ENCODE measurements around the gene HNF1A. TPM values are rescaled to one million over a fixed set of nuclear protein-coding genes. Genes with fewer than 3 reads are reported as not detected.

The HNF1A gene
- total and polyA plus RNA-seq, 2 donors (not counting 1 experiment from before 2014, with no cell fraction given), result not detected

- peaks cover 2% of the 10 kb centered on the region for H3K36me3 ChIP-seq (ENCODE audit: control insufficient read depth, insufficient read depth, low read length)
- H3K27me3 ChIP-seq (ENCODE audit: control insufficient read depth, insufficient read depth, low read length), result peaks cover 4% of the 10 kb centered on the region
- H3K9ac ChIP-seq (ENCODE audit: insufficient read depth, low read length), result no peak overlapping the region
- H3K4me3 ChIP-seq (replicated peaks in 1 of 4; ENCODE audit: control extremely low read depth in 1 of 4, insufficient read depth in 1 of 4, low read depth in 3 of 4, low read length in 4 of 4), result no peak overlapping the region
- H3K9me3 ChIP-seq (ENCODE audit: control insufficient read depth, insufficient read depth, low read depth, low read length), result no peaks in the 10 kb centered on the region
- DNase-seq (ENCODE audit: low read depth in 2 of 2), result peak; percentile 11 to 54
- no peak overlapping the region for H3K4me2 ChIP-seq (ENCODE audit: extremely low read depth, insufficient read depth, low read length)
- TF ChIP-seq CTCF (conservative IDR thresholded peaks at IDR 0.05 in 1 of 2, IDR thresholded peaks at IDR 0.05 in 1 of 2; ENCODE audit: low read depth in 1 of 2, low read length in 2 of 2), result no peak
- no peak for TF ChIP-seq EZH2 (IDR thresholded peaks at IDR 0.05; ENCODE audit: low read length, missing control alignments)
- no peaks in the 10 kb centered on the region for H3K79me2 ChIP-seq (ENCODE audit: control insufficient read depth, insufficient read depth, low read length)
- no peak overlapping the region for H2AFZ ChIP-seq (ENCODE audit: low read length)
- H4K20me1 ChIP-seq (ENCODE audit: control insufficient read depth, extremely low read depth, insufficient read depth, low read length), result no peaks in the 10 kb centered on the region
- no peaks in the 10 kb centered on the region for H3K4me1 ChIP-seq (ENCODE audit: control insufficient read depth, extremely low read depth, insufficient read depth, low read length)
- H3K27ac ChIP-seq (ENCODE audit: insufficient read depth, low read length), result no peak overlapping the region
Measured at GRCh38 chr12:120999191-121000120, 21.1 kb downstream of the HNF1A start.

DNA sequence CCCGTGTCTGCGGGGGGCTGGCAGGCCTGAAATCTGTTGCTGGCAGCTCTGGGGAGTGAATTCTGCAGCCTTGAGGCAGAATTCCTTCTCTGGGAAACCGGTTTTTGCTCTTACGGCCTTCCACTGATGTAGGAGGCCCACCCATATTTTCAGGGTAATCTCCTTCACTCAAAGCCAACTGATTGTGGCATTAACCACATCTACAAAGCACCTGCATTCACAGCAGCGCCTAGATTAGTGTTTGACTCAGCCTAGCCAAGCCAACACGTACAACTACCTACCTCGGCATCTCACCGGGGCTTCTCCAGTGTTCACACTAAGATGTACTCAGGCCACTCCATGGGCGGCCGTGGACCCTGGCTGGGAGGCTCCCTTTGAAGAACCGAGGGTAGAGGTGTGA lies 22.2 kb downstream of the HNF1A start:
- TF ChIP-seq EZH2 (IDR thresholded peaks at IDR 0.05; ENCODE audit: low read length, missing control alignments) (no peak), CTCF (conservative IDR thresholded peaks at IDR 0.05 in 1 of 2, IDR thresholded peaks at IDR 0.05 in 1 of 2; ENCODE audit: low read depth in 1 of 2, low read length in 2 of 2) (no peak)
- DNase-seq (ENCODE audit: low read depth in 2 of 2), result no peak
- H3K4me2 ChIP-seq (ENCODE audit: extremely low read depth, insufficient read depth, low read length), result no peak overlapping the region
- peaks cover 5% of the 10 kb centered on the region for H3K36me3 ChIP-seq (ENCODE audit: control insufficient read depth, insufficient read depth, low read length)
- H3K4me3 ChIP-seq (replicated peaks in 1 of 4; ENCODE audit: control extremely low read depth in 1 of 4, insufficient read depth in 1 of 4, low read depth in 3 of 4, low read length in 4 of 4), result no peak overlapping the region
- no peak overlapping the region for H3K9ac ChIP-seq (ENCODE audit: insufficient read depth, low read length)
- H3K9me3 ChIP-seq (ENCODE audit: control insufficient read depth, insufficient read depth, low read depth, low read length), result no peaks in the 10 kb centered on the region
- H3K27ac ChIP-seq (ENCODE audit: insufficient read depth, low read length), result no peak overlapping the region
- H3K4me1 ChIP-seq (ENCODE audit: control insufficient read depth, extremely low read depth, insufficient read depth, low read length), result no peaks in the 10 kb centered on the region
- no peaks in the 10 kb centered on the region for H3K79me2 ChIP-seq (ENCODE audit: control insufficient read depth, insufficient read depth, low read length)
- peaks cover 2% of the 10 kb centered on the region for H3K27me3 ChIP-seq (ENCODE audit: control insufficient read depth, insufficient read depth, low read length)
- H4K20me1 ChIP-seq (ENCODE audit: control insufficient read depth, extremely low read depth, insufficient read depth, low read length), result no peaks in the 10 kb centered on the region
- H2AFZ ChIP-seq (ENCODE audit: low read length), result no peak overlapping the region

DNA sequence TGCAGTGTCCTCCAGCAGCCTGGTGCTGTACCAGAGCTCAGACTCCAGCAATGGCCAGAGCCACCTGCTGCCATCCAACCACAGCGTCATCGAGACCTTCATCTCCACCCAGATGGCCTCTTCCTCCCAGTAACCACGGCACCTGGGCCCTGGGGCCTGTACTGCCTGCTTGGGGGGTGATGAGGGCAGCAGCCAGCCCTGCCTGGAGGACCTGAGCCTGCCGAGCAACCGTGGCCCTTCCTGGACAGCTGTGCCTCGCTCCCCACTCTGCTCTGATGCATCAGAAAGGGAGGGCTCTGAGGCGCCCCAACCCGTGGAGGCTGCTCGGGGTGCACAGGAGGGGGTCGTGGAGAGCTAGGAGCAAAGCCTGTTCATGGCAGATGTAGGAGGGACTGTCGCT lies 22.7 kb downstream of the HNF1A start:
- H2AFZ ChIP-seq (ENCODE audit: low read length), result no peak overlapping the region
- no peaks in the 10 kb centered on the region for H3K27me3 ChIP-seq (ENCODE audit: control insufficient read depth, insufficient read depth, low read length)
- no peaks in the 10 kb centered on the region for H4K20me1 ChIP-seq (ENCODE audit: control insufficient read depth, extremely low read depth, insufficient read depth, low read length)
- H3K36me3 ChIP-seq (ENCODE audit: control insufficient read depth, insufficient read depth, low read length), result peaks cover 5% of the 10 kb centered on the region
- H3K9me3 ChIP-seq (ENCODE audit: control insufficient read depth, insufficient read depth, low read depth, low read length), result no peaks in the 10 kb centered on the region
- no peaks in the 10 kb centered on the region for H3K79me2 ChIP-seq (ENCODE audit: control insufficient read depth, insufficient read depth, low read length)
- TF ChIP-seq CTCF (conservative IDR thresholded peaks at IDR 0.05 in 1 of 2, IDR thresholded peaks at IDR 0.05 in 1 of 2; ENCODE audit: low read depth in 1 of 2, low read length in 2 of 2), result no peak
- DNase-seq (ENCODE audit: low read depth in 2 of 2), result no peak
- no peak overlapping the region for H3K9ac ChIP-seq (ENCODE audit: insufficient read depth, low read length)
- H3K4me2 ChIP-seq (ENCODE audit: extremely low read depth, insufficient read depth, low read length), result no peak overlapping the region
- no peak overlapping the region for H3K27ac ChIP-seq (ENCODE audit: insufficient read depth, low read length)
- no peak overlapping the region for H3K4me3 ChIP-seq (replicated peaks in 1 of 4; ENCODE audit: control extremely low read depth in 1 of 4, insufficient read depth in 1 of 4, low read depth in 3 of 4, low read length in 4 of 4)
- no peaks in the 10 kb centered on the region for H3K4me1 ChIP-seq (ENCODE audit: control insufficient read depth, extremely low read depth, insufficient read depth, low read length)

Measured in fibroblast of lung (primary cell).